ENCODE results near the gene HIGD1C. TPM values are rescaled to one million over a fixed set of nuclear protein-coding genes. Genes with fewer than 3 reads are reported as not detected.

Gene HIGD1C
- total RNA-seq, 1 donor from 2014 or later, result not detected

- no peak for TF ChIP-seq CTCF (conservative IDR thresholded peaks at IDR 0.05; ENCODE audit: low read depth, low read length)
- H3K4me3 ChIP-seq (ENCODE audit: low read depth, low read length), result no peak overlapping the region
- no peak for DNase-seq (ENCODE audit: low read depth)
These were observed 65.1 kb downstream of the HIGD1C start for GRCh38 chr12:51017452-51017851.

- H3K4me3 ChIP-seq (ENCODE audit: low read depth, low read length), result no peak overlapping the region
- DNase-seq (ENCODE audit: low read depth), result no peak
- TF ChIP-seq CTCF (conservative IDR thresholded peaks at IDR 0.05; ENCODE audit: low read depth, low read length), result no peak
These were observed 66.6 kb downstream of the HIGD1C start for GRCh38 chr12:51018956-51019355.

- H3K4me3 ChIP-seq (ENCODE audit: low read depth, low read length), result no peak overlapping the region
- no peak for TF ChIP-seq CTCF (conservative IDR thresholded peaks at IDR 0.05; ENCODE audit: low read depth, low read length)
- DNase-seq (ENCODE audit: low read depth), result no peak
These were observed 67.6 kb downstream of the HIGD1C start for GRCh38 chr12:51019927-51020326.

Other genes starting within 250 kb of the HIGD1C start
- 7.8 and 14.7 TPM in 2 replicates for gene ATF1, start 188.4 kb upstream of the HIGD1C start, total RNA-seq
- gene TMPRSS12, start 109.6 kb upstream of the HIGD1C start, total RNA-seq, result not detected in 2 replicates
- 34.6 and 43.7 TPM in 2 replicates for gene SLC11A2, start 73.8 kb downstream of the HIGD1C start, total RNA-seq
- gene LETMD1, start 95.8 kb downstream of the HIGD1C start, total RNA-seq, result 20.3 and 29.2 TPM in 2 replicates
- 18.4 and 25.1 TPM in 2 replicates for gene CSRNP2, start 131.1 kb downstream of the HIGD1C start, total RNA-seq
- gene TFCP2, start 220.6 kb downstream of the HIGD1C start, total RNA-seq, result 9.2 and 12.5 TPM in 2 replicates

Measured in epithelial cell of proximal tubule (primary cell).